HT-29 (cell line): Measurements from ENCODE around the gene RALY. TPM values are rescaled to one million over a fixed set of nuclear protein-coding genes. Genes with fewer than 3 reads are reported as not detected.

Experiments
- DNase-seq: peaks from one replicate; pipeline ENCODE4 v3.0.0-alpha.2; 2015; ENCODE audit warnings: low spot score
- total RNA-seq: library from RNA; depleted of rRNA; stranded (reverse); fragments of >200 nt; shearing (Covaris generic); gene quantifications from 2 replicates; pipeline ENCODE4 v1.2.3, GENCODE V29; 2014; rRNA removed

Gene RALY
- total RNA-seq = 290 and 301 TPM in 2 replicates

GRCh38 chr20:33993576-33994221 lies at the start of gene RALY:
TSS of gene RALY (plus strand) at chr20:33993911. CDS start at chr20:34072075, 78,164 bp downstream.
- DNase-seq = peak; percentile 100

- no peak for DNase-seq
Measured at GRCh38 chr20:33944914-33945313, 48.8 kb upstream of the RALY start.

GRCh38 chr20:33945391-33946081 lies 48.2 kb upstream of the RALY start:
- no peak for DNase-seq

- DNase-seq = peak; percentile 89
Measured at GRCh38 chr20:33947709-33948295, 45.9 kb upstream of the RALY start.

- DNase-seq = no peak
Measured at GRCh38 chr20:33948480-33948879, 45.2 kb upstream of the RALY start.

GRCh38 chr20:33951171-33951570 lies 42.5 kb upstream of the RALY start:
- no peak for DNase-seq

- no peak for DNase-seq
Measured at GRCh38 chr20:33954504-33954903, 39.2 kb upstream of the RALY start.

- DNase-seq = no peak
Measured at GRCh38 chr20:33963751-33964150, 30.0 kb upstream of the RALY start.

GRCh38 chr20:33964441-33964840 lies 29.3 kb upstream of the RALY start:
- no peak for DNase-seq

GRCh38 chr20:33967126-33967525 lies 26.6 kb upstream of the RALY start:
- DNase-seq = no peak

GRCh38 chr20:33969563-33969962 lies 24.1 kb upstream of the RALY start:
- DNase-seq = no peak

GRCh38 chr20:33970229-33970628 lies 23.5 kb upstream of the RALY start:
- DNase-seq = no peak

GRCh38 chr20:33971147-33971975 lies 22.4 kb upstream of the RALY start:
- DNase-seq = no peak

- DNase-seq = no peak
Measured at GRCh38 chr20:33976959-33977358, 16.8 kb upstream of the RALY start.

GRCh38 chr20:33977535-33977934 lies 16.2 kb upstream of the RALY start:
- DNase-seq = no peak

GRCh38 chr20:33979094-33979493 lies 14.6 kb upstream of the RALY start:
- no peak for DNase-seq

GRCh38 chr20:33981347-33981746 lies 12.4 kb upstream of the RALY start:
- DNase-seq = no peak

GRCh38 chr20:33981964-33982363 lies 11.7 kb upstream of the RALY start:
- DNase-seq = no peak

GRCh38 chr20:33983371-33983770 lies 10.3 kb upstream of the RALY start:
- no peak for DNase-seq

- no peak for DNase-seq
Measured at GRCh38 chr20:33984182-33984719, 9.5 kb upstream of the RALY start.

- no peak for DNase-seq
Measured at GRCh38 chr20:33985280-33985679, 8.4 kb upstream of the RALY start.

GRCh38 chr20:33985830-33986229 lies 7.9 kb upstream of the RALY start:
- DNase-seq = no peak
